GM13976 (cell line): ENCODE data around the gene UCP2.

Experiments
- DNase-seq: peaks from one replicate; pipeline ENCODE4 v3.0.0; 2012; ENCODE audit warnings: low spot score
- CTCF ChIP-seq: IDR thresholded peaks from 2 replicates; pipeline ENCODE4 v1.5.1; 2012; ENCODE audit warnings: borderline replicate concordance, mild to moderate bottlenecking; ENCODE audit not compliant: insufficient read depth; ENCODE audit errors: extremely low read depth, missing control alignments, control extremely low read depth
- in situ Hi-C: fragments of 300-500 bp; cut with MboI; formaldehyde crosslinking; loops from one replicate; pipeline ENCODE4 v1.12.0; 2022; ENCODE audit warnings: low sequenced_read_pairs, mixed read lengths, inconsistent platforms; ENCODE audit not compliant: unreplicated experiment

UCP2 gene

GRCh38 chr11:74006743-74007304 is 24.2 kb upstream of the UCP2 start:
- in situ Hi-C loops: no loop called here
- DNase-seq: no peak
- TF ChIP-seq CTCF: no peak

- no peak for TF ChIP-seq CTCF
- DNase-seq: no peak
- in situ Hi-C loops: no loop called here
These were observed 23.3 kb upstream of the UCP2 start for GRCh38 chr11:74005721-74006517.

- TF ChIP-seq CTCF: no peak
- in situ Hi-C loops: no loop called here
- DNase-seq: no peak
These were observed 22.3 kb upstream of the UCP2 start for GRCh38 chr11:74004759-74005615.

GRCh38 chr11:74004046-74004695 is 21.5 kb upstream of the UCP2 start:
- in situ Hi-C loops: no loop called here
- no peak for TF ChIP-seq CTCF
- no peak for DNase-seq

- no peak for TF ChIP-seq CTCF
- in situ Hi-C loops: no loop called here
- no peak for DNase-seq
These were observed 20.2 kb upstream of the UCP2 start for GRCh38 chr11:74002832-74003231.

GRCh38 chr11:74001822-74002286 is 19.2 kb upstream of the UCP2 start:
- TF ChIP-seq CTCF: no peak
- DNase-seq: no peak
- in situ Hi-C loops: no loop called here
